OCI-LY1 (cell line): ENCODE results near the gene CYP2W1.

Source experiments
- H2AFZ ChIP-seq: fragments of 200-600 bp; sonication (generic), shearing (Covaris generic); 2 replicates; pipeline ENCODE4 v1.6.0; 2014; ENCODE audit warnings: antibody characterized with exemption, mild to moderate bottlenecking, low read length
- H3F3A ChIP-seq: fragments of 200-600 bp; sonication (generic), shearing (Covaris generic); 2 replicates; pipeline ENCODE4 v1.6.0; 2014; ENCODE audit warnings: mild to moderate bottlenecking, antibody characterized with exemption, low read length, moderate library complexity; ENCODE audit not compliant: insufficient read depth
- H3K27ac ChIP-seq: fragments of 200-600 bp; sonication (generic); 2 replicates; pipeline ENCODE4 v1.5.1; 2014; ENCODE audit warnings: low read length, mixed run types, mild to moderate bottlenecking, low read depth; ENCODE audit not compliant: poor library complexity, severe bottlenecking
- H3K27me3 ChIP-seq: fragments of 200-600 bp; sonication (generic); 2 replicates; pipeline ENCODE4 v1.6.0; 2014; ENCODE audit warnings: antibody characterized with exemption, mild to moderate bottlenecking, low read length, moderate library complexity; ENCODE audit not compliant: insufficient read depth
- H3K36me3 ChIP-seq: fragments of 200-600 bp; sonication (generic); 2 replicates; pipeline ENCODE4 v1.6.1; 2014; ENCODE audit warnings: mild to moderate bottlenecking, antibody characterized with exemption, low read length, moderate library complexity, mixed read lengths; ENCODE audit not compliant: insufficient read depth
- H3K4me1 ChIP-seq: fragments of 200-600 bp; sonication (generic); 2 replicates; pipeline ENCODE4 v1.5.1; 2014; ENCODE audit warnings: mild to moderate bottlenecking, low read length, moderate library complexity; ENCODE audit not compliant: insufficient read depth, severe bottlenecking
- H3K4me2 ChIP-seq: fragments of 200-600 bp; sonication (generic), shearing (Covaris generic); 2 replicates; pipeline ENCODE4 v1.6.1; 2014; ENCODE audit warnings: low read length
- H3K4me3 ChIP-seq: fragments of 200-600 bp; sonication (generic); 2 replicates; pipeline ENCODE4 v1.5.1; 2014; ENCODE audit warnings: low read length, low read depth, mild to moderate bottlenecking, mixed read lengths; ENCODE audit not compliant: poor library complexity, severe bottlenecking
- H3K79me2 ChIP-seq: fragments of 200-600 bp; shearing (Covaris generic); 2 replicates; pipeline ENCODE4 v1.6.1; 2016; ENCODE audit warnings: mixed run types, low read length, mixed read lengths; ENCODE audit not compliant: insufficient read depth
- H3K9ac ChIP-seq: fragments of 200-600 bp; sonication (generic), shearing (Covaris generic); 2 replicates; pipeline ENCODE4 v1.6.1; 2014; ENCODE audit warnings: mild to moderate bottlenecking, low read length, mixed read lengths
- H3K9me2 ChIP-seq: fragments of 200-600 bp; sonication (generic), shearing (Covaris generic); 2 replicates; pipeline ENCODE4 v1.6.1; 2014; ENCODE audit warnings: low read depth, mild to moderate bottlenecking, low read length, mixed read lengths
- H3K9me3 ChIP-seq: fragments of 200-600 bp; shearing (Covaris generic); 2 replicates; pipeline ENCODE4 v1.6.1; 2014; ENCODE audit warnings: low read length, mixed read lengths
- H4K20me1 ChIP-seq: fragments of 200-600 bp; sonication (generic), shearing (Covaris generic); 2 replicates; pipeline ENCODE4 v1.6.0; 2016; ENCODE audit warnings: mild to moderate bottlenecking, low read length; ENCODE audit not compliant: insufficient read depth
- CTCF ChIP-seq: fragments of 200-600 bp; sonication (generic), shearing (Covaris generic); IDR thresholded peaks from 2 replicates; pipeline ENCODE4 v1.5.1; 2017; ENCODE audit warnings: mild to moderate bottlenecking, antibody characterized with exemption, low read length, moderate library complexity, mixed read lengths
- EZH2 ChIP-seq: fragments of 200-600 bp; sonication (generic), shearing (Covaris generic); IDR thresholded peaks from 2 replicates; pipeline ENCODE4 v1.8.0; 2017; ENCODE audit warnings: borderline replicate concordance, mixed run types, mild to moderate bottlenecking, antibody characterized with exemption, low read length, moderate library complexity, mixed read lengths

Gene CYP2W1

GRCh38 chr7:1030444-1031070 is 47.6 kb downstream of the CYP2W1 start:
- Histone ChIP-seq H3K4me2 (no peak overlapping the region; the same call in 1 of the 2 replicates), H3K36me3 (no peaks in the 10 kb centered on the region; the same call in 1 of the 2 replicates), H3K4me3 (no peak overlapping the region), H3K9ac (no peak overlapping the region), H2AFZ (no peak overlapping the region), H3K27me3 (peaks cover 4% of the 10 kb centered on the region; the same call in 1 of the 2 replicates), H3K4me1 (peaks cover 40% of the 10 kb centered on the region), H3F3A (no peaks in the 10 kb centered on the region), H3K9me2 (no peaks in the 10 kb centered on the region), H4K20me1 (no peaks in the 10 kb centered on the region), H3K79me2 (no peaks in the 10 kb centered on the region), H3K27ac (no peak overlapping the region), H3K9me3 (no peaks in the 10 kb centered on the region)
- no peak for TF ChIP-seq EZH2
- no peak for TF ChIP-seq CTCF

DNA sequence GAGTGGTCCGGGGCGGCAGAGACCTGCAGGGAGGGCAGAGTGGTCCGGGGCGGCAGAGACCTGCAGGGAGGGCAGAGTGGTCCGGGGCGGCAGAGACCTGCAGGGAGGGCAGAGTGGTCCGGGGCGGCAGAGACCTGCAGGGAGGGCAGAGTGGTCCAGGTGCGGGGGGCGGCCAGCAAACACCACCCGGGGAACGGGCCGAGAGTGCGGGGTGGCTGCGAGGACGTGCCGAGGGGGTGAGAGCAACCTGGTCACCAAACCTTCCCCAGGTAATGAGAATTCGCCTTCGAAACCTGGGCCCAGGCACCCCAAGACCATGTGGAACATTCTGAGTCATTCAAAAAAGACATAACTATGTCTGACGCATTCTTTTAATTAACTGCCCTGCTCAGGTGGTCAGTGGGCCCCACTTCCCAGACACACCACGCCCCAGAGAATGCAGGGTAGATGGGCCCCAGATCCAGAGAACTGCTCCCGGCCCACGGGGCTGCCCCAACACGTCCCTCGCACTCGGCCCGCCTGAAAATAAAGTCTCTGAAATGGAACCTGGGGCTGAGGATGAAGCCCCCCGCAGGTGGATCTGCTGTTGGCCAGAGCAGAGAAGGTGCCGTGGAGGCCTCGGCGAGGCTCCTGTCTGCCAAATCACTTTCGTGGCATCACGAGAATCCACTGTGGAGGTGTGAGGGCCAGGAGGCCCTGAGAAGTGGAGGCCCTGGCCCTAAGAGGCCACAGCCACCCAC is 48.9 kb downstream of the CYP2W1 start:
- no peak overlapping the region for H3K9ac ChIP-seq
- H3K9me2 ChIP-seq = no peaks in the 10 kb centered on the region
- peaks cover 2% of the 10 kb centered on the region; the same call in 1 of the 2 replicates for H3K27me3 ChIP-seq
- H3K4me2 ChIP-seq = no peak overlapping the region
- no peak overlapping the region for H2AFZ ChIP-seq
- peaks cover 27% of the 10 kb centered on the region for H3K4me1 ChIP-seq
- no peaks in the 10 kb centered on the region; the same call in 1 of the 2 replicates for H3K36me3 ChIP-seq
- no peaks in the 10 kb centered on the region for H3K79me2 ChIP-seq
- H3K4me3 ChIP-seq = no peak overlapping the region
- TF ChIP-seq CTCF = no peak
- no peak for TF ChIP-seq EZH2
- H4K20me1 ChIP-seq = no peaks in the 10 kb centered on the region
- no peaks in the 10 kb centered on the region for H3F3A ChIP-seq
- H3K9me3 ChIP-seq = no peaks in the 10 kb centered on the region
- H3K27ac ChIP-seq = no peak overlapping the region

DNA sequence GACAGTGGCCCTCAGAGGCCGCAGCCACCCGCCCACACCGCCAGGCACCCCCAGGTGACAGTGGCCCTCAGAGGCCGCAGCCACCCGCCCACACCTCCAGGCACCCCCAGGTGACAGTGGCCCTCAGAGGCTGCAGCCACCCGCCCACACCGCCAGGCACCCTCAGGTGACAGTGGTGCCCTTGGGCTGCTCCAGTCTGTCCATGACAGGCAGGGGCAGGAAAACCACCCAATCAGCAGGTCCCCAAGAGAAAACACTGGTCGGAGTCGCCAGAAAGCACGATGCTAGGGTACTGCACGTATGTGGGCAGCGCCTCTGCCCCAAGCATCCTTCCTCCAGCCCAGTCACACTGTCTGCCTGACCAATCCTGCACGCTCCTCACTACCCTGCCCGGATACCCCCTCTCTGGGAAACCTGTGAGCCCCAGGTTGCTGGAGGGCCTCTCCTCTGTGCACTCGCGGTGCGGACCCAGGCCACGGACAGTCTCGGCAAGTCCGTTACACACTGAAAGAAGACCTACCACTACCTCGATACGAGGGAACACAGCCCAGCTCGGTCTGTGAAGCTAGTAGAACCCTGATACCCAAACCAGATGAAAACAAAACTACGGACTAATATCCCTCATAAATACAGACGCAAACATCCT is 49.7 kb downstream of the CYP2W1 start:
- no peak overlapping the region for H3K27ac ChIP-seq
- H3K9ac ChIP-seq = no peak overlapping the region
- H4K20me1 ChIP-seq = no peaks in the 10 kb centered on the region
- peaks cover 19% of the 10 kb centered on the region for H3K4me1 ChIP-seq
- no peaks in the 10 kb centered on the region for H3F3A ChIP-seq
- no peaks in the 10 kb centered on the region; the same call in 1 of the 2 replicates for H3K36me3 ChIP-seq
- no peaks in the 10 kb centered on the region; the same call in 1 of the 2 replicates for H3K27me3 ChIP-seq
- H3K4me3 ChIP-seq = no peak overlapping the region
- H3K79me2 ChIP-seq = no peaks in the 10 kb centered on the region
- no peak overlapping the region for H2AFZ ChIP-seq
- H3K9me2 ChIP-seq = no peaks in the 10 kb centered on the region
- TF ChIP-seq CTCF (no peak), EZH2 (no peak)
- H3K9me3 ChIP-seq = no peaks in the 10 kb centered on the region
- no peak overlapping the region for H3K4me2 ChIP-seq
